ENCODE results near the gene FBRSL1.

FBRSL1 gene

GRCh38 chr12:132543298-132544079 lies 53.5 kb downstream of the FBRSL1 start:
- in situ Hi-C loops (cut with MboI; ENCODE audit: low pct_unique_long_range_greater_than_20kb, low sequenced_read_pairs) = no loop called here
- no peak for DNase-seq

GRCh38 chr12:132544080-132544397 lies 54.1 kb downstream of the FBRSL1 start:
- DNase-seq = peak; percentile 18
- in situ Hi-C loops (cut with MboI; ENCODE audit: low pct_unique_long_range_greater_than_20kb, low sequenced_read_pairs) = no loop called here

- in situ Hi-C loops (cut with MboI; ENCODE audit: low pct_unique_long_range_greater_than_20kb, low sequenced_read_pairs) = no loop called here
- no peak for DNase-seq
Observed at GRCh38 chr12:132544498-132544897, 54.5 kb downstream of the FBRSL1 start.

GRCh38 chr12:132545164-132545953 lies 55.4 kb downstream of the FBRSL1 start:
- no peak for DNase-seq

GRCh38 chr12:132545955-132546354 lies 56.0 kb downstream of the FBRSL1 start:
- DNase-seq = no peak
- in situ Hi-C loops (cut with MboI; ENCODE audit: low pct_unique_long_range_greater_than_20kb, low sequenced_read_pairs) = no loop called here

More at GRCh38 chr12:132545164-132545953, 55.4 kb downstream of the FBRSL1 start:
- in situ Hi-C loops (cut with MboI; ENCODE audit: low pct_unique_long_range_greater_than_20kb, low sequenced_read_pairs) = no loop called here

- no peak for DNase-seq
- in situ Hi-C loops (cut with MboI; ENCODE audit: low pct_unique_long_range_greater_than_20kb, low sequenced_read_pairs) = no loop called here
Observed at GRCh38 chr12:132546647-132547046, 56.7 kb downstream of the FBRSL1 start.

GRCh38 chr12:132547205-132547740 lies 57.3 kb downstream of the FBRSL1 start:
- DNase-seq = no peak
- in situ Hi-C loops (cut with MboI; ENCODE audit: low pct_unique_long_range_greater_than_20kb, low sequenced_read_pairs) = no loop called here

- DNase-seq = no peak
- in situ Hi-C loops (cut with MboI; ENCODE audit: low pct_unique_long_range_greater_than_20kb, low sequenced_read_pairs) = no loop called here
Observed at GRCh38 chr12:132548430-132549058, 58.6 kb downstream of the FBRSL1 start.

- DNase-seq = no peak
- in situ Hi-C loops (cut with MboI; ENCODE audit: low pct_unique_long_range_greater_than_20kb, low sequenced_read_pairs) = no loop called here
Observed at GRCh38 chr12:132549059-132549458, 59.1 kb downstream of the FBRSL1 start.

GRCh38 chr12:132550014-132550802 lies 60.3 kb downstream of the FBRSL1 start:
- no peak for DNase-seq
- in situ Hi-C loops (cut with MboI; ENCODE audit: low pct_unique_long_range_greater_than_20kb, low sequenced_read_pairs) = no loop called here

GRCh38 chr12:132550830-132551640 lies 61.1 kb downstream of the FBRSL1 start:
- in situ Hi-C loops (cut with MboI; ENCODE audit: low pct_unique_long_range_greater_than_20kb, low sequenced_read_pairs) = no loop called here

GRCh38 chr12:132551641-132552031 lies 61.7 kb downstream of the FBRSL1 start:
- in situ Hi-C loops (cut with MboI; ENCODE audit: low pct_unique_long_range_greater_than_20kb, low sequenced_read_pairs) = no loop called here
- DNase-seq = no peak

More at GRCh38 chr12:132550830-132551640, 61.1 kb downstream of the FBRSL1 start:
- DNase-seq = no peak

- peak; percentile 91 for DNase-seq
- in situ Hi-C loops (cut with MboI; ENCODE audit: low pct_unique_long_range_greater_than_20kb, low sequenced_read_pairs) = no loop called here
Observed at GRCh38 chr12:132554845-132555630, 65.1 kb downstream of the FBRSL1 start.

- no peak for DNase-seq
- in situ Hi-C loops (cut with MboI; ENCODE audit: low pct_unique_long_range_greater_than_20kb, low sequenced_read_pairs) = no loop called here
Observed at GRCh38 chr12:132555686-132556085, 65.7 kb downstream of the FBRSL1 start.

GRCh38 chr12:132556216-132556615 lies 66.3 kb downstream of the FBRSL1 start:
- in situ Hi-C loops (cut with MboI; ENCODE audit: low pct_unique_long_range_greater_than_20kb, low sequenced_read_pairs) = no loop called here

GRCh38 chr12:132556801-132557200 lies 66.8 kb downstream of the FBRSL1 start:
- in situ Hi-C loops (cut with MboI; ENCODE audit: low pct_unique_long_range_greater_than_20kb, low sequenced_read_pairs) = no loop called here
- DNase-seq = no peak

More at GRCh38 chr12:132556216-132556615, 66.3 kb downstream of the FBRSL1 start:
- DNase-seq = no peak

- DNase-seq = no peak
- in situ Hi-C loops (cut with MboI; ENCODE audit: low pct_unique_long_range_greater_than_20kb, low sequenced_read_pairs) = no loop called here
Observed at GRCh38 chr12:132557291-132558015, 67.5 kb downstream of the FBRSL1 start.

All from KBM-7 (cell line).